GM18858 (cell line): ENCODE measurements around the gene DHX58.

Experiments
- ATAC-seq: cut with Tn5 transposase; IDR thresholded peaks from one replicate; pipeline ENCODE4 v1.9.1; 2021; ENCODE audit not compliant: unreplicated experiment

Gene DHX58

GRCh38 chr17:42056635-42057034, 55.9 kb downstream of the DHX58 start:
- ATAC-seq = no peak

GRCh38 chr17:42055496-42055895, 57.0 kb downstream of the DHX58 start:
- ATAC-seq = no peak

- no peak for ATAC-seq
Observed at GRCh38 chr17:42055027-42055426, 57.5 kb downstream of the DHX58 start.

- ATAC-seq = no peak
Observed at GRCh38 chr17:42053731-42054500, 58.6 kb downstream of the DHX58 start.

- no peak for ATAC-seq
Observed at GRCh38 chr17:42052346-42052877, 60.1 kb downstream of the DHX58 start.

DNA sequence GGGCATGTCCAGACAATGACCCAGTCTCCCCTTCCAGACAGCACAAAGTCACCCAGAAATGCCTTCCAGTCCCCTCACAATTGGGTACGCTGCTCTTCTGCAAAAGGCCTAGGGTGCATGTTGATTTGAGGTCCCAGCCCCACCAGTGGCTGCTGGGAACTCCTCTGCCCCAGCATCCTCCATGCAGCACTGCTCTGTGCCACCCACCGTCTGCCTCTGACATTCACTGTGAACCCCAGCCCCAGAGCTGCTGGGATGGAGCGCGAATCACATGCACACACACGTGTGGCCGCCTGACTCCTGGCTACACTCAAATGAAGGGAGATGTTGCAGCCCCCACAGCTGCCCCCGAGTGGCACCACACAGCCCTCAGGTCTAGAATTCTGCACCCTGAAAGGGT, 60.9 kb downstream of the DHX58 start:
- no peak for ATAC-seq
